Stimulated activated CD4-positive, alpha-beta T cell treated with anti-CD3 and anti-CD28 coated beads, Interleukin-12 subunit alpha, Interleukin-12 subunit beta, amount 100 ng/mL, for 48 hours (primary cell): ENCODE measurements around the gene UBN1.

Source experiments
- DNase-seq, 3 donors: peaks; one replicate each; pipeline ENCODE4 v3.0.0-alpha.2; 2020; ENCODE audit warnings: low read depth in 2 of 3, low spot score in 1 of 3

The UBN1 gene

GRCh38 chr16:4859900-4860255 is 12.6 kb downstream of the UBN1 start:
- no peak for DNase-seq

GRCh38 chr16:4860727-4861342 is 13.6 kb downstream of the UBN1 start:
- DNase-seq: no peak

GRCh38 chr16:4862639-4863038 is 15.4 kb downstream of the UBN1 start:
- no peak for DNase-seq

- no peak for DNase-seq
These were observed 17.4 kb downstream of the UBN1 start for GRCh38 chr16:4864728-4865127.

GRCh38 chr16:4865231-4865860 is 18.1 kb downstream of the UBN1 start:
- no peak for DNase-seq

GRCh38 chr16:4866586-4866985 is 19.3 kb downstream of the UBN1 start:
- DNase-seq: no peak

GRCh38 chr16:4868026-4868425 is 20.7 kb downstream of the UBN1 start:
- DNase-seq: no peak

- DNase-seq: no peak
These were observed 21.3 kb downstream of the UBN1 start for GRCh38 chr16:4868535-4868934.

GRCh38 chr16:4869147-4869805 is 22.0 kb downstream of the UBN1 start:
- DNase-seq: no peak

GRCh38 chr16:4870138-4870671 is 22.9 kb downstream of the UBN1 start:
- no peak for DNase-seq

- no peak for DNase-seq
These were observed 23.8 kb downstream of the UBN1 start for GRCh38 chr16:4871071-4871470.

GRCh38 chr16:4873091-4873490 is 25.8 kb downstream of the UBN1 start:
- no peak for DNase-seq

GRCh38 chr16:4874666-4875065 is 27.4 kb downstream of the UBN1 start:
- DNase-seq: no peak

GRCh38 chr16:4876646-4877379 is 29.5 kb downstream of the UBN1 start:
- no peak for DNase-seq

GRCh38 chr16:4877380-4877685 is 30.1 kb downstream of the UBN1 start:
- DNase-seq: no peak

GRCh38 chr16:4879049-4879448 is 31.8 kb downstream of the UBN1 start:
- no peak for DNase-seq

GRCh38 chr16:4880006-4880580 is 32.8 kb downstream of the UBN1 start:
- DNase-seq: no peak

- no peak for DNase-seq
These were observed 34.8 kb downstream of the UBN1 start for GRCh38 chr16:4882000-4882632.

GRCh38 chr16:4882633-4883285 is 35.5 kb downstream of the UBN1 start:
- DNase-seq: no peak

- no peak for DNase-seq
These were observed 36.2 kb downstream of the UBN1 start for GRCh38 chr16:4883501-4883900.

- DNase-seq: no peak
These were observed 36.9 kb downstream of the UBN1 start for GRCh38 chr16:4884209-4884608.
